Activated CD8-positive, alpha-beta T cell treated with anti-CD3 and anti-CD28 coated beads for 36 hours (primary cell): ENCODE results near the gene HFM1. TPM values are rescaled to one million over a fixed set of nuclear protein-coding genes. Genes with fewer than 3 reads are reported as not detected.

ENCODE experiments used
- ATAC-seq: fragments of 200-7000 bp; cut with Tn5 transposase; one replicate; pipeline ENCODE4 v1.10.0; 2021; ENCODE audit warnings: mild to moderate bottlenecking, moderate library complexity
- CTCF ChIA-PET: fragments of 350-600 bp; sonication (Branson Sonifier 250); formaldehyde crosslinking; loops from one replicate; lab custom pipeline; 2021; ENCODE audit warnings: antibody characterized with exemption; lab: Charles Lee
- POLR2A ChIA-PET: fragments of 350-600 bp; sonication (Branson Sonifier 250); formaldehyde crosslinking; loops from one replicate; lab custom pipeline; 2021; ENCODE audit warnings: antibody characterized with exemption; lab: Charles Lee
- DNase-seq: peaks from one replicate; pipeline ENCODE4 v3.0.0-alpha.2; 2020
- H3K27ac Mint-ChIP-seq: one replicate; pipeline ENCODE4 v1.8.0; 2021; ENCODE audit warnings: mild to moderate bottlenecking, mixed read lengths
- H3K27me3 Mint-ChIP-seq: one replicate; pipeline ENCODE4 v1.8.0; 2021; ENCODE audit warnings: mixed read lengths
- H3K36me3 Mint-ChIP-seq: one replicate; pipeline ENCODE4 v1.8.0; 2021; ENCODE audit warnings: low read depth, mixed read lengths
- H3K4me1 Mint-ChIP-seq: one replicate; pipeline ENCODE4 v1.8.0; 2021; ENCODE audit warnings: low read depth, mixed read lengths
- H3K4me3 Mint-ChIP-seq: one replicate; pipeline ENCODE4 v1.8.0; 2021; ENCODE audit warnings: mild to moderate bottlenecking, moderate library complexity, mixed read lengths
- H3K9me3 Mint-ChIP-seq: one replicate; pipeline ENCODE4 v1.8.0; 2021; ENCODE audit warnings: mixed read lengths
- CTCF ChIP-seq: fragments of 200-600 bp; IDR thresholded peaks from one replicate; pipeline ENCODE4 v1.8.0; 2022; ENCODE audit warnings: antibody characterized with exemption, mild to moderate bottlenecking
- intact Hi-C: fragments of 100-400 bp; cut with micrococcal nuclease; formaldehyde crosslinking; loops from one replicate; pipeline ENCODE4 v1.10.0; 2022
- total RNA-seq, 2 experiments: library from RNA; stranded (reverse); gene quantifications; one replicate each; pipeline ENCODE4 v1.2.3, GENCODE V29; 2021

The HFM1 gene
- total RNA-seq, 2 experiments from 2014 or later, result 0.47 TPM; not detected in 1

GRCh38 chr1:91338501-91338900, 66.1 kb downstream of the HFM1 start:
- intact Hi-C loops, result no loop called here
- Mint-ChIP-seq H3K4me1 (no peaks in the 10 kb centered on the region), H3K9me3 (no peaks in the 10 kb centered on the region), H3K4me3 (no peak overlapping the region), H3K36me3 (no peaks in the 10 kb centered on the region), H3K27me3 (peaks cover 22% of the 10 kb centered on the region), H3K27ac (no peak overlapping the region)
- ATAC-seq (no peak), DNase-seq (no peak)
- ChIA-PET CTCF (no interaction called here), POLR2A (no interaction called here)
- no peak for TF ChIP-seq CTCF

GRCh38 chr1:91335603-91336002, 69.0 kb downstream of the HFM1 start:
- no peaks in the 10 kb centered on the region for H3K4me1 Mint-ChIP-seq
- no peak for TF ChIP-seq CTCF
- ATAC-seq (no peak), DNase-seq (no peak)
- no peaks in the 10 kb centered on the region for H3K9me3 Mint-ChIP-seq
- no peak overlapping the region for H3K27ac Mint-ChIP-seq
- H3K4me3 Mint-ChIP-seq, result no peak overlapping the region
- ChIA-PET POLR2A (no interaction called here), CTCF (no interaction called here)
- no peaks in the 10 kb centered on the region for H3K36me3 Mint-ChIP-seq
- H3K27me3 Mint-ChIP-seq, result peaks cover 18% of the 10 kb centered on the region
- intact Hi-C loops, result no loop called here

- no peak for TF ChIP-seq CTCF
- POLR2A ChIA-PET, result no interaction called here
- Mint-ChIP-seq H3K27me3 (peaks cover 16% of the 10 kb centered on the region), H3K27ac (no peak overlapping the region), H3K9me3 (no peaks in the 10 kb centered on the region), H3K36me3 (no peaks in the 10 kb centered on the region), H3K4me3 (no peak overlapping the region), H3K4me1 (no peaks in the 10 kb centered on the region)
- CTCF ChIA-PET, result no interaction called here
- intact Hi-C loops, result no loop called here
- no peak for ATAC-seq
- DNase-seq, result no peak
Measured at GRCh38 chr1:91334856-91335255, 69.8 kb downstream of the HFM1 start.

- ATAC-seq (no peak), DNase-seq (no peak)
- CTCF ChIA-PET, result no interaction called here
- Mint-ChIP-seq H3K27ac (no peak overlapping the region), H3K9me3 (no peaks in the 10 kb centered on the region), H3K4me1 (no peaks in the 10 kb centered on the region), H3K4me3 (no peak overlapping the region), H3K27me3 (peaks cover 8% of the 10 kb centered on the region), H3K36me3 (no peaks in the 10 kb centered on the region)
- POLR2A ChIA-PET, result no interaction called here
- TF ChIP-seq CTCF, result no peak
- intact Hi-C loops, result no loop called here
Measured at GRCh38 chr1:91325456-91325855, 79.2 kb downstream of the HFM1 start.

- no peak for TF ChIP-seq CTCF
- Mint-ChIP-seq H3K36me3 (no peaks in the 10 kb centered on the region), H3K27ac (no peak overlapping the region), H3K27me3 (peaks cover 16% of the 10 kb centered on the region), H3K9me3 (no peaks in the 10 kb centered on the region), H3K4me1 (no peaks in the 10 kb centered on the region), H3K4me3 (no peak overlapping the region)
- DNase-seq (no peak), ATAC-seq (no peak)
- intact Hi-C loops, result no loop called here
- CTCF ChIA-PET, result no interaction called here
- POLR2A ChIA-PET, result no interaction called here
Measured at GRCh38 chr1:91314643-91315042, 90.0 kb downstream of the HFM1 start.
